SK-N-SH (cell line): ENCODE measurements around the gene CD274. TPM values are rescaled to one million over a fixed set of nuclear protein-coding genes. Genes with fewer than 3 reads are reported as not detected.

Source experiments
- CTCF ChIA-PET: fragments of 300-600, 350-600 bp; formaldehyde crosslinking; extraction: SDS; loops from one replicate; lab custom pipeline; 2021; lab: Yijun Ruan, JAX
- POLR2A ChIA-PET: fragments of 350-600 bp; sonication (Branson Sonifier 250); formaldehyde crosslinking; extraction: SDS; loops from one replicate; lab custom pipeline; 2020; ENCODE audit warnings: antibody characterized with exemption, inconsistent platforms; lab: Yijun Ruan, JAX
- DNase-seq: peaks from one replicate; pipeline ENCODE4 v3.0.0; 2012
- H2AFZ ChIP-seq: fragments of 200-600 bp; sonication (generic); 2 replicates; pipeline ENCODE4 v1.8.1; 2016; ENCODE audit warnings: antibody characterized with exemption, mild to moderate bottlenecking, low read depth
- H3F3A ChIP-seq: fragments of 200-600 bp; sonication (generic); replicated peaks from 2 replicates; pipeline ENCODE3; 2016; ENCODE audit warnings: antibody characterized with exemption, mild to moderate bottlenecking; ENCODE audit not compliant: insufficient read depth
- H3K27ac ChIP-seq, 2 experiments: fragments of 200-500 bp in 1 of 2; fragments of 200-600 bp in 1 of 2; sonication (Bioruptor generic) in 1 of 2; sonication (generic), shearing (Covaris generic) in 1 of 2; 2 replicates each; pipeline versions ENCODE4 v1.5.1 to v1.6.1; 2014 to 2016; ENCODE audit warnings: low read depth in 2 of 2, inconsistent platforms in 1 of 2, low read length in 1 of 2, mild to moderate bottlenecking in 1 of 2, mixed read lengths in 1 of 2
- H3K27me3 ChIP-seq: fragments of 200-600 bp; sonication (generic), shearing (Covaris generic); 2 replicates; pipeline ENCODE4 v1.6.1; 2016; ENCODE audit warnings: mixed run types; ENCODE audit not compliant: insufficient read depth
- H3K36me3 ChIP-seq, 2 experiments: fragments of 200-500 bp in 1 of 2; fragments of 200-600 bp in 1 of 2; sonication (Bioruptor generic) in 1 of 2; sonication (generic) in 1 of 2; replicated peaks in 1 of 2; 2 replicates each; pipeline versions ENCODE3 to v1.5.1; 2014 to 2016; ENCODE audit warnings: low read length in 1 of 2, mild to moderate bottlenecking in 1 of 2; ENCODE audit not compliant: insufficient read depth in 2 of 2, control insufficient read depth in 1 of 2
- H3K4me1 ChIP-seq, 2 experiments: fragments of 200-500 bp in 1 of 2; fragments of 200-600 bp in 1 of 2; sonication (Bioruptor generic) in 1 of 2; sonication (generic), shearing (Covaris generic) in 1 of 2; 2 replicates each; pipeline versions ENCODE4 v1.5.1 to v1.6.1; 2014 to 2016; ENCODE audit warnings: low read depth in 1 of 2, low read length in 1 of 2, mixed run types in 1 of 2; ENCODE audit not compliant: insufficient read depth in 2 of 2, control insufficient read depth in 1 of 2
- H3K4me2 ChIP-seq: fragments of 200-600 bp; sonication (generic), shearing (Covaris generic); 2 replicates; pipeline ENCODE4 v1.6.1; 2017; ENCODE audit warnings: mixed run types
- H3K4me3 ChIP-seq, 2 experiments: fragments of 200-500 bp in 1 of 2; fragments of 200-600 bp in 1 of 2; sonication (Bioruptor generic) in 1 of 2; sonication (generic), shearing (Covaris generic) in 1 of 2; 2 replicates each; pipeline versions ENCODE4 v1.5.1 to v1.8.1; 2014 to 2016; ENCODE audit warnings: low read depth in 2 of 2, inconsistent platforms in 1 of 2, low read length in 1 of 2, mild to moderate bottlenecking in 1 of 2, mixed read lengths in 1 of 2, moderate library complexity in 1 of 2
- H3K79me2 ChIP-seq: fragments of 200-600 bp; sonication (generic); 2 replicates; pipeline ENCODE4 v1.8.1; 2017; ENCODE audit warnings: mild to moderate bottlenecking; ENCODE audit not compliant: insufficient read depth
- H3K9ac ChIP-seq: fragments of 200-600 bp; sonication (generic); 2 replicates; pipeline ENCODE4 v1.6.1; 2017; ENCODE audit warnings: mixed run types
- H3K9me2 ChIP-seq: fragments of 200-600 bp; sonication (generic); 2 replicates; pipeline ENCODE4 v1.6.1; 2017; ENCODE audit warnings: mixed run types
- H3K9me3 ChIP-seq: fragments of 200-600 bp; sonication (generic); 2 replicates; pipeline ENCODE4 v1.6.1; 2017; ENCODE audit warnings: mixed run types, mild to moderate bottlenecking, moderate library complexity
- H4K20me1 ChIP-seq: fragments of 200-600 bp; sonication (generic); 2 replicates; pipeline ENCODE4 v1.6.1; 2017; ENCODE audit warnings: mild to moderate bottlenecking, mixed run types; ENCODE audit not compliant: insufficient read depth
- JUND ChIP-seq: IDR thresholded peaks from 2 replicates; pipeline ENCODE4 v1.4.0; 2012
- NRF1 ChIP-seq: IDR thresholded peaks from 2 replicates; pipeline ENCODE4 v1.6.1; 2012; ENCODE audit warnings: low read depth, mild to moderate bottlenecking, low read length
- RCOR1 ChIP-seq: fragments of 150-350 bp; IDR thresholded peaks from 2 replicates; pipeline ENCODE4 v1.6.1; 2017; ENCODE audit warnings: antibody characterized with exemption, low read length
- SMC3 ChIP-seq: IDR thresholded peaks from 2 replicates; pipeline ENCODE4 v1.6.1; 2012; ENCODE audit warnings: low read depth, low read length, improper control_type of control experiment
- TAF1 ChIP-seq: IDR thresholded peaks from 2 replicates; pipeline ENCODE4 v1.6.1; 2012; ENCODE audit warnings: low read depth, mild to moderate bottlenecking, low read length, moderate library complexity, borderline replicate concordance
- TCF12 ChIP-seq: IDR thresholded peaks from 2 replicates; pipeline ENCODE4 v1.4.0; 2012
- TEAD4 ChIP-seq: IDR thresholded peaks from 2 replicates; pipeline ENCODE4 v1.4.0; 2012; ENCODE audit warnings: mild to moderate bottlenecking, borderline replicate concordance; ENCODE audit not compliant: insufficient read depth
- WGBS: methylation state at CpG from one replicate; pipeline ENCODE4 v1.1.6; 2017; ENCODE audit warnings: low lambda C conversion rate; 5-methylcytosine and 5-hydroxymethylcytosine counted together
- polyA plus RNA-seq, 3 experiments: library from polyadenylated mRNA; depleted of rRNA; stranded (reverse); fragments of >200 nt; gene quantifications; 2 replicates each; pipeline ENCODE4 v1.2.3, GENCODE V29; 2012
- TF ChIP-seq, protein P1 (sequence below): IDR thresholded peaks from 2 replicates; pipeline ENCODE4; 2012
- TF ChIP-seq, protein P2 (sequence below): IDR thresholded peaks from 2 replicates; pipeline ENCODE4 v1.6.1; 2012; ENCODE audit warnings: mild to moderate bottlenecking, low read depth, low read length, moderate library complexity
- TF ChIP-seq, protein P3 (sequence below): IDR thresholded peaks from 2 replicates; pipeline ENCODE4 v1.4.0; 2012; ENCODE audit warnings: low read depth, borderline replicate concordance
- TF ChIP-seq, protein P4 (sequence below): fragments of 150-350 bp; IDR thresholded peaks from 2 replicates; pipeline ENCODE4 v1.6.1; 2016; ENCODE audit warnings: mild to moderate bottlenecking, low read depth, low read length

The CD274 gene
- polyA plus RNA-seq, 1 of the 3 experiments (the other 2 are of a cell fraction): 25.8 TPM

DNA sequence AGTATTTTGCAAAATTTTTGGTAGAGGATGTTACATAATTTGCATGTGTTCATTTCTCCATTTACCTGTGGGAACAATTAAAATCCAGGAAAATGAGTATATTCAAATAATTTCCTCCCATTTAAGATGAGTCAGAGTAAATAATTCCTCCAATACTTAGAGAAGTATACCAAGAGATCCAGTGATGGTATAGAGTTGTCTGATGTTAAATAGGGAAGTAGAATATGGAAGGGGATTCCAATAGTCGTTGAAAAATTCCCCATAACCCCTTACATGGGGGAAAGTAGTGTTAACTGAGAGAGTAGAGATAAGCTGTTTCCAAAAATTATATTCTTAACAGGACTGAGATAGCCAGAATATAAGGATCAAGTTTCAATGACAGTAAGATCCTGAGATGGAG lies 15.7 kb downstream of the CD274 start:
- Histone ChIP-seq H3F3A (peaks cover 40% of the 10 kb centered on the region), H3K27me3 (no peaks in the 10 kb centered on the region), H3K9me2 (no peaks in the 10 kb centered on the region), H3K9ac (no peak overlapping the region), H3K9me3 (no peaks in the 10 kb centered on the region), H4K20me1 (no peaks in the 10 kb centered on the region), H3K27ac (no peak overlapping the region), H3K4me3 (no peak overlapping the region), H3K4me2 (no peak overlapping the region), H2AFZ (no peak overlapping the region), H3K4me1 (no peaks in the 10 kb centered on the region; a peak in 3 of 4 replicates), H3K36me3 (peaks cover 36 to 79% of the 10 kb centered on the region in 2 experiments), H3K79me2 (peaks cover 18% of the 10 kb centered on the region)
- TF ChIP-seq SMC3: no peak
- no peak for TF ChIP-seq NRF1
- no peak for TF ChIP-seq RCOR1
- TF ChIP-seq, protein P1, sequence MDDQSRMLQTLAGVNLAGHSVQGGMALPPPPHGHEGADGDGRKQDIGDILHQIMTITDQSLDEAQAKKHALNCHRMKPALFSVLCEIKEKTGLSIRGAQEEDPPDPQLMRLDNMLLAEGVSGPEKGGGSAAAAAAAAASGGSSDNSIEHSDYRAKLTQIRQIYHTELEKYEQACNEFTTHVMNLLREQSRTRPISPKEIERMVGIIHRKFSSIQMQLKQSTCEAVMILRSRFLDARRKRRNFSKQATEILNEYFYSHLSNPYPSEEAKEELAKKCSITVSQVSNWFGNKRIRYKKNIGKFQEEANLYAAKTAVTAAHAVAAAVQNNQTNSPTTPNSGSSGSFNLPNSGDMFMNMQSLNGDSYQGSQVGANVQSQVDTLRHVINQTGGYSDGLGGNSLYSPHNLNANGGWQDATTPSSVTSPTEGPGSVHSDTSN: no peak
- TF ChIP-seq TAF1: no peak
- TF ChIP-seq, protein P2, sequence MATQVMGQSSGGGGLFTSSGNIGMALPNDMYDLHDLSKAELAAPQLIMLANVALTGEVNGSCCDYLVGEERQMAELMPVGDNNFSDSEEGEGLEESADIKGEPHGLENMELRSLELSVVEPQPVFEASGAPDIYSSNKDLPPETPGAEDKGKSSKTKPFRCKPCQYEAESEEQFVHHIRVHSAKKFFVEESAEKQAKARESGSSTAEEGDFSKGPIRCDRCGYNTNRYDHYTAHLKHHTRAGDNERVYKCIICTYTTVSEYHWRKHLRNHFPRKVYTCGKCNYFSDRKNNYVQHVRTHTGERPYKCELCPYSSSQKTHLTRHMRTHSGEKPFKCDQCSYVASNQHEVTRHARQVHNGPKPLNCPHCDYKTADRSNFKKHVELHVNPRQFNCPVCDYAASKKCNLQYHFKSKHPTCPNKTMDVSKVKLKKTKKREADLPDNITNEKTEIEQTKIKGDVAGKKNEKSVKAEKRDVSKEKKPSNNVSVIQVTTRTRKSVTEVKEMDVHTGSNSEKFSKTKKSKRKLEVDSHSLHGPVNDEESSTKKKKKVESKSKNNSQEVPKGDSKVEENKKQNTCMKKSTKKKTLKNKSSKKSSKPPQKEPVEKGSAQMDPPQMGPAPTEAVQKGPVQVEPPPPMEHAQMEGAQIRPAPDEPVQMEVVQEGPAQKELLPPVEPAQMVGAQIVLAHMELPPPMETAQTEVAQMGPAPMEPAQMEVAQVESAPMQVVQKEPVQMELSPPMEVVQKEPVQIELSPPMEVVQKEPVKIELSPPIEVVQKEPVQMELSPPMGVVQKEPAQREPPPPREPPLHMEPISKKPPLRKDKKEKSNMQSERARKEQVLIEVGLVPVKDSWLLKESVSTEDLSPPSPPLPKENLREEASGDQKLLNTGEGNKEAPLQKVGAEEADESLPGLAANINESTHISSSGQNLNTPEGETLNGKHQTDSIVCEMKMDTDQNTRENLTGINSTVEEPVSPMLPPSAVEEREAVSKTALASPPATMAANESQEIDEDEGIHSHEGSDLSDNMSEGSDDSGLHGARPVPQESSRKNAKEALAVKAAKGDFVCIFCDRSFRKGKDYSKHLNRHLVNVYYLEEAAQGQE: no peak
- TF ChIP-seq TCF12: no peak
- TF ChIP-seq, protein P3, sequence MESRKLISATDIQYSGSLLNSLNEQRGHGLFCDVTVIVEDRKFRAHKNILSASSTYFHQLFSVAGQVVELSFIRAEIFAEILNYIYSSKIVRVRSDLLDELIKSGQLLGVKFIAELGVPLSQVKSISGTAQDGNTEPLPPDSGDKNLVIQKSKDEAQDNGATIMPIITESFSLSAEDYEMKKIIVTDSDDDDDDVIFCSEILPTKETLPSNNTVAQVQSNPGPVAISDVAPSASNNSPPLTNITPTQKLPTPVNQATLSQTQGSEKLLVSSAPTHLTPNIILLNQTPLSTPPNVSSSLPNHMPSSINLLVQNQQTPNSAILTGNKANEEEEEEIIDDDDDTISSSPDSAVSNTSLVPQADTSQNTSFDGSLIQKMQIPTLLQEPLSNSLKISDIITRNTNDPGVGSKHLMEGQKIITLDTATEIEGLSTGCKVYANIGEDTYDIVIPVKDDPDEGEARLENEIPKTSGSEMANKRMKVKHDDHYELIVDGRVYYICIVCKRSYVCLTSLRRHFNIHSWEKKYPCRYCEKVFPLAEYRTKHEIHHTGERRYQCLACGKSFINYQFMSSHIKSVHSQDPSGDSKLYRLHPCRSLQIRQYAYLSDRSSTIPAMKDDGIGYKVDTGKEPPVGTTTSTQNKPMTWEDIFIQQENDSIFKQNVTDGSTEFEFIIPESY: no peak
- TF ChIP-seq JUND: no peak
- TF ChIP-seq TEAD4: no peak
- TF ChIP-seq, protein P4, sequence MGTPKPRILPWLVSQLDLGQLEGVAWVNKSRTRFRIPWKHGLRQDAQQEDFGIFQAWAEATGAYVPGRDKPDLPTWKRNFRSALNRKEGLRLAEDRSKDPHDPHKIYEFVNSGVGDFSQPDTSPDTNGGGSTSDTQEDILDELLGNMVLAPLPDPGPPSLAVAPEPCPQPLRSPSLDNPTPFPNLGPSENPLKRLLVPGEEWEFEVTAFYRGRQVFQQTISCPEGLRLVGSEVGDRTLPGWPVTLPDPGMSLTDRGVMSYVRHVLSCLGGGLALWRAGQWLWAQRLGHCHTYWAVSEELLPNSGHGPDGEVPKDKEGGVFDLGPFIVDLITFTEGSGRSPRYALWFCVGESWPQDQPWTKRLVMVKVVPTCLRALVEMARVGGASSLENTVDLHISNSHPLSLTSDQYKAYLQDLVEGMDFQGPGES: no peak
- no peak for DNase-seq
- 82% methylated on average over 1 of the region's 1 CpG for WGBS
- CTCF ChIA-PET: interaction anchor here (1.0 kb wide), 2 partner anchors 24 to 135 kb away, joined by 3 read pairs; no protein-coding TSS in a partner anchor
- POLR2A ChIA-PET: no interaction called here
